ENCODE results near the gene PIGU.
A peak's percentile ranks its signal among the peaks of the same experiment; 100 is the strongest.

Gene PIGU

GRCh38 chr20:34575756-34576155, 101.1 kb downstream of the PIGU start:
- no peak for DNase-seq

- DNase-seq = no peak
Measured at GRCh38 chr20:34575271-34575670, 101.6 kb downstream of the PIGU start.

GRCh38 chr20:34574861-34575260, 102.0 kb downstream of the PIGU start:
- no peak for DNase-seq

- DNase-seq = no peak
Measured at GRCh38 chr20:34574426-34574825, 102.5 kb downstream of the PIGU start.

- DNase-seq = no peak
Measured at GRCh38 chr20:34573541-34574300, 103.2 kb downstream of the PIGU start.

GRCh38 chr20:34571753-34572152, 105.1 kb downstream of the PIGU start:
- no peak for DNase-seq

GRCh38 chr20:34570859-34571306, 106.0 kb downstream of the PIGU start:
- DNase-seq = no peak

- no peak for DNase-seq
Measured at GRCh38 chr20:34569598-34569997, 107.3 kb downstream of the PIGU start.

- no peak for DNase-seq
Measured at GRCh38 chr20:34567892-34568865, 108.7 kb downstream of the PIGU start.

- DNase-seq = no peak
Measured at GRCh38 chr20:34566978-34567891, 109.7 kb downstream of the PIGU start.

- no peak for DNase-seq
Measured at GRCh38 chr20:34564833-34565232, 112.1 kb downstream of the PIGU start.

GRCh38 chr20:34562641-34563040, 114.3 kb downstream of the PIGU start:
- no peak for DNase-seq

GRCh38 chr20:34561661-34562060, 115.2 kb downstream of the PIGU start:
- DNase-seq = no peak

- DNase-seq = no peak
Measured at GRCh38 chr20:34560614-34561013, 116.3 kb downstream of the PIGU start.

- DNase-seq = no peak
Measured at GRCh38 chr20:34560141-34560523, 116.8 kb downstream of the PIGU start.

- no peak for DNase-seq
Measured at GRCh38 chr20:34559311-34560140, 117.4 kb downstream of the PIGU start.

GRCh38 chr20:34558320-34559218, 118.3 kb downstream of the PIGU start, which contains the start of gene MAP1LC3A:
MAP1LC3A (plus strand) TSS chr20:34558718; CDS start chr20:34558869, 151 bp downstream.
- DNase-seq = peak; percentile 91

GRCh38 chr20:34557936-34558319, 119.0 kb downstream of the PIGU start:
- DNase-seq = peak; percentile 78

GRCh38 chr20:34553366-34553867, 123.5 kb downstream of the PIGU start:
- DNase-seq = no peak

- DNase-seq = no peak
Measured at GRCh38 chr20:34552569-34552968, 124.3 kb downstream of the PIGU start.
